Transverse colon (tissue), 4 donors: ENCODE measurements around the gene DOCK9. TPM values are rescaled to one million over a fixed set of nuclear protein-coding genes. Genes with fewer than 3 reads are reported as not detected.
"Not testable (repeated sequence)": the region's sequence is repeated elsewhere in the genome, so short reads cannot be mapped to it uniquely, and the experiment has no call there.

Experiments used
- DNase-seq: peaks from one replicate; pipeline ENCODE4 v3.0.0-alpha.2; 2019
- H3K27ac ChIP-seq, 4 donors: fragments of 200-600 bp; sonication (generic); 2 replicates each; pipeline ENCODE4 v1.5.1; 2016 to 2018; ENCODE audit warnings: inconsistent platforms in 4 of 4
- H3K27me3 ChIP-seq: fragments of 200-600 bp; sonication (generic); 2 replicates; pipeline ENCODE4 v1.5.1; 2017; ENCODE audit warnings: inconsistent platforms
- H3K36me3 ChIP-seq, 4 donors: fragments of 200-600 bp; sonication (generic); 2 replicates each; pipeline ENCODE4 v1.5.1; 2017 to 2019; ENCODE audit warnings: inconsistent platforms in 4 of 4
- H3K4me1 ChIP-seq, 4 donors: fragments of 200-600 bp; sonication (generic); 2 replicates each; pipeline ENCODE4 v1.5.1; 2017 to 2020; ENCODE audit warnings: inconsistent platforms in 4 of 4
- H3K4me3 ChIP-seq, 4 donors: fragments of 200-600 bp; sonication (generic); 1 replicate in 1 of 4; 2 replicates in 3 of 4; pipeline versions ENCODE4 v1.5.1 to v1.6.1; 2017 to 2019; ENCODE audit warnings: inconsistent platforms in 4 of 4
- H3K9me3 ChIP-seq, 2 donors: fragments of 200-600 bp; sonication (generic); 2 replicates each; pipeline ENCODE4 v1.5.1; 2017 to 2019; ENCODE audit warnings: inconsistent platforms in 2 of 2
- CTCF ChIP-seq, 5 experiments: fragments of 200-600 bp in 3 of 5; fragments of 450-650 bp in 2 of 5; sonication (generic) in 3 of 5; IDR thresholded peaks; 1 replicate in 2 of 5; 2 replicates in 3 of 5; pipeline ENCODE4 v1.5.1; 2016 to 2017; ENCODE audit warnings: antibody characterized with exemption in 5 of 5, inconsistent platforms in 3 of 5, mild to moderate bottlenecking in 2 of 5, moderate library complexity in 1 of 5
- EP300 ChIP-seq: sonication (generic); formaldehyde crosslinking; IDR thresholded peaks from one replicate; pipeline ENCODE4 v1.6.1; 2017; ENCODE audit warnings: antibody characterized with exemption, low read depth
- POLR2A ChIP-seq: fragments of 450-650 bp; IDR thresholded peaks from one replicate; pipeline ENCODE4 v1.6.1; 2016; ENCODE audit warnings: antibody characterized with exemption, mild to moderate bottlenecking, moderate library complexity
- POLR2AphosphoS5 ChIP-seq, 3 donors: sonication (generic); formaldehyde crosslinking; IDR thresholded peaks; one replicate each; pipeline ENCODE4 v1.6.1; 2016; ENCODE audit warnings: antibody characterized with exemption in 3 of 3
- WGBS, 2 donors: methylation state at CpG; one replicate each; pipeline ENCODE4 v1.1.5; 2018; ENCODE audit warnings: low coverage in 1 of 2; 5-methylcytosine and 5-hydroxymethylcytosine counted together
- in situ Hi-C, 4 donors: fragments of 200-750 bp; cut with MboI; loops; one replicate each; pipeline versions ENCODE4 v1.15.0 to v1.15.1; 2017; ENCODE audit warnings: low sequenced_read_pairs in 3 of 4, low pct_ligation_motif_present in 1 of 4, low pct_unique_long_range_greater_than_20kb in 1 of 4
- intact Hi-C: fragments of 100-400 bp; cut with DNase I; formaldehyde crosslinking; loops from one replicate; pipeline ENCODE4 v1.15.1; 2023; ENCODE audit warnings: low total_unique reads
- total RNA-seq, 4 donors: library from RNA; depleted of rRNA; stranded (reverse); fragments of >200 nt; gene quantifications; one replicate each; pipeline ENCODE4 v1.1.0, GENCODE V29; 2016

Gene DOCK9
- total RNA-seq, 4 donors from 2014 or later, result 44.5 to 120 (median 71.4) TPM

GRCh38 chr13:98897706-98898105, 80.2 kb downstream of the DOCK9 start:
- TF ChIP-seq POLR2AphosphoS5 (IDR thresholded peaks at IDR 0.05), result no peak
- TF ChIP-seq CTCF (IDR thresholded peaks at IDR 0.05), result no peak
- TF ChIP-seq EP300, result no peak
- no peak for TF ChIP-seq POLR2A
- intact Hi-C loops, result no loop called here
- Histone ChIP-seq H3K27me3 (no peaks in the 10 kb centered on the region), H3K4me1 (no peaks in the 10 kb centered on the region), H3K36me3 (peaks cover 0 to 14% (median 3%) of the 10 kb centered on the region in 4 donors), H3K4me3 (no peak overlapping the region), H3K27ac (no peak overlapping the region), H3K9me3 (no peaks in the 10 kb centered on the region)
- in situ Hi-C loops, result no loop called here
- WGBS, 2 donors, result 94 to 100% methylated on average over 1 of the region's 1 CpG
- DNase-seq, result no peak

DNA sequence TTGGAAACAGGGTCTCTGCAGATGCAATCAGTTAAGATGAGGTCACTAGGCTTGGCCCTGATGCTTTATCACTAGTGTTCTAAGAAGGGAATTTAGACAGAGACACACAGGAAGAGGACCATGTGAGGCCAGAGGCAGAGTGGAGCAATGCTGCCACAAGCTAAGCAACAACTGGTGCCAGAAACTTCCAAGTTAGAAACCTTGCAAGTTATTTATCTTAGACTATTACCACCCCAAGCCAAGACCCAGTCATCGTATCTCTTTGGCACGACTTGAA, 81.1 kb downstream of the DOCK9 start:
- intact Hi-C loops (no loop called here), in situ Hi-C loops (no loop called here)
- TF ChIP-seq CTCF (IDR thresholded peaks at IDR 0.05), result no peak
- no peak for TF ChIP-seq POLR2AphosphoS5 (IDR thresholded peaks at IDR 0.05)
- TF ChIP-seq EP300, result no peak
- no peak for TF ChIP-seq POLR2A
- Histone ChIP-seq H3K27me3 (no peaks in the 10 kb centered on the region), H3K4me1 (peaks cover 0 to 4% (median 0%) of the 10 kb centered on the region in 4 donors), H3K27ac (no peak overlapping the region), H3K4me3 (no peak overlapping the region), H3K36me3 (peaks cover 0 to 14% (median 3%) of the 10 kb centered on the region in 4 donors), H3K9me3 (no peaks in the 10 kb centered on the region)
- DNase-seq, result no peak
- WGBS, 2 donors, result 72 to 75% methylated on average over 2 of the region's 2 CpGs

- in situ Hi-C loops, result no loop called here
- intact Hi-C loops, result no loop called here
- H3K4me3 ChIP-seq, result no peak overlapping the region
Measured at GRCh38 chr13:98896083-98896867, 81.6 kb downstream of the DOCK9 start.

DNA sequence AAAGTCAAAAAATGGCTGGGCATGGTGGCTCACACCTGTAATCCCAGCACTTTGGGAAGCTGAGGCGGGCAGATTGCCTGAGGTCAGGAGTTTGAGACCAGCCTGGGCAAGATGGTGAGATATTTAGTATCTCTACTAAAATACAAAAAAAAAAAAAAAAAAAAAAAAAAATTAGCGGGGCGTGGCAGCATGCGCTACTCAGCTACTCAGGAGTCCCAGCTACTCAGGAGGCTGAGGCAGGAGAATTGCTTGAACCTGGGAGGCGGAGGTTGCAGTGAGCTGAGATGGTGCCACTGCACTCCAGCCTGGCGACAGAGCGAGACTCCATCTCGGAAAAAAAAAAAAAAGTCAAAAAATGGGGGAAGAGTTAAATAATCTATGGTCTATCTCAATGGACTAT, 83.0 kb downstream of the DOCK9 start:
- in situ Hi-C loops, H3K36me3 ChIP-seq, H3K4me1 ChIP-seq, H3K9me3 ChIP-seq, H3K27ac ChIP-seq, H3K4me3 ChIP-seq, H3K27me3 ChIP-seq, DNase-seq: not testable (repeated sequence)
- 89 to 96% methylated on average over 7 to 8 of the region's 8 CpGs for WGBS, 2 donors
- intact Hi-C loops, result loop anchor here (5.0 kb wide), 1 partner anchor 142 kb away; no protein-coding TSS in a partner anchor

More at GRCh38 chr13:98896083-98896867, 81.6 kb downstream of the DOCK9 start:
- H3K27me3 ChIP-seq, result no peaks in the 10 kb centered on the region
- no peaks in the 10 kb centered on the region for H3K9me3 ChIP-seq
- TF ChIP-seq CTCF (IDR thresholded peaks at IDR 0.05), result no peak
- TF ChIP-seq POLR2A, result no peak
- TF ChIP-seq EP300, result no peak
- TF ChIP-seq POLR2AphosphoS5 (IDR thresholded peaks at IDR 0.05), result no peak
- no peak overlapping the region for H3K27ac ChIP-seq
- DNase-seq, result no peak
- 85 to 93% methylated on average over 9 of the region's 9 CpGs for WGBS, 2 donors
- peaks cover 0 to 4% (median 0%) of the 10 kb centered on the region in 4 donors for H3K4me1 ChIP-seq
- H3K36me3 ChIP-seq, result peaks cover 0 to 8% (median 3%) of the 10 kb centered on the region in 4 donors

DNA sequence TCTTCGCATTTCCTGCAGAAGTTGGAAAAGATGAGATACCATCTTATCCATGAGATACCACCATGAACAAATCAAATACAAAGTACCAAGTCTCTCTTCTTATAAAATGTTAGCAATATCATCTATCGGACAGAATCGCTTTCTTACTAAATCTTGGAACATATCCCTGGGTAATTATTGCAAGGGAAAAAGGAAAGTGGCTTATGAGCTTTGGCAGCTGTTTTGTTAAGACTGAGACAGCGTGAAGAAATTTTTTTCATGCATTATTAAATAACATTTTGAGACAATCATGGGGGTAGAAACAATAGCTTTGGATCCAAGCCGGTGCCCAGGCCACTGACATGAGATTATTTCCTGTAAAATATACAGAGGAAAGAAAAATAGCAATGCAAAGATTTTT, 84.5 kb downstream of the DOCK9 start:
- no peaks in the 10 kb centered on the region for H3K27me3 ChIP-seq

More for the DNA sequence above, 84.5 kb downstream of the DOCK9 start:
- peaks cover 0 to 2% (median 0%) of the 10 kb centered on the region in 4 donors for H3K36me3 ChIP-seq
- intact Hi-C loops (loop anchor here (5.0 kb wide), 1 partner anchor 144 kb away; no protein-coding TSS in a partner anchor), in situ Hi-C loops (no loop called here)
- WGBS, 2 donors, result 87 to 89% methylated on average over 5 of the region's 5 CpGs
- H3K27ac ChIP-seq, result no peak overlapping the region
- no peaks in the 10 kb centered on the region for H3K9me3 ChIP-seq
- TF ChIP-seq CTCF (IDR thresholded peaks at IDR 0.05) (no peak), EP300 (no peak), POLR2A (no peak), POLR2AphosphoS5 (IDR thresholded peaks at IDR 0.05) (no peak)
- no peak overlapping the region for H3K4me3 ChIP-seq
- no peak for DNase-seq
- peaks cover 0 to 4% (median 0%) of the 10 kb centered on the region in 4 donors for H3K4me1 ChIP-seq
